Colonic mucosa (tissue), 4 donors: ENCODE measurements around the gene GMDS. TPM values are rescaled to one million over a fixed set of nuclear protein-coding genes. Genes with fewer than 3 reads are reported as not detected.

Experiments
- DNase-seq: peaks from one replicate; pipeline ENCODE4 v3.0.0-alpha.2; 2020
- H3K27ac ChIP-seq: fragments of 200-600 bp; one replicate; pipeline ENCODE4 v1.8.0; 2021
- H3K27me3 ChIP-seq: fragments of 200-600 bp; one replicate; pipeline ENCODE4 v1.8.0; 2021
- H3K36me3 ChIP-seq: fragments of 200-600 bp; one replicate; pipeline ENCODE4 v1.8.0; 2021
- H3K4me1 ChIP-seq: fragments of 200-600 bp; one replicate; pipeline ENCODE4 v1.8.0; 2021; ENCODE audit warnings: mild to moderate bottlenecking
- H3K4me3 ChIP-seq: fragments of 200-600 bp; one replicate; pipeline ENCODE4 v1.8.0; 2021
- H3K9ac ChIP-seq, 2 donors: one replicate each; pipeline ENCODE4 v1.7.0; 2013; ENCODE audit warnings: control low read depth in 2 of 2, low read depth in 2 of 2, low read length in 2 of 2
- H3K9me3 ChIP-seq: fragments of 200-600 bp; one replicate; pipeline ENCODE4 v1.8.0; 2021
- intact Hi-C: fragments of 100-400 bp; cut with DNase I; formaldehyde crosslinking; loops from one replicate; pipeline ENCODE4 v1.14.1; 2022
- total RNA-seq, 2 donors: library from RNA; stranded (reverse); fragmentation: NEBNext Ultra II Directional in 1 of 2; extraction: Animal tissue kit (Norgen Biotek cat#: 25700) in 1 of 2; gene quantifications; one replicate each; pipeline ENCODE4 v1.2.1, GENCODE V29; 2021
- TF ChIP-seq, protein P1 (sequence below): fragments of 200-600 bp; IDR thresholded peaks from one replicate; pipeline ENCODE4 v1.8.0; 2022; ENCODE audit warnings: antibody characterized with exemption, mild to moderate bottlenecking
- donor health status: healthy.
- donor health status: DM: no; HTN: no; CAD: no.
- donor health status: DM: no; HTN: no; CAD: no.

GMDS gene
- total RNA-seq, 2 donors from 2014 or later: 247 to 272 TPM

DNA sequence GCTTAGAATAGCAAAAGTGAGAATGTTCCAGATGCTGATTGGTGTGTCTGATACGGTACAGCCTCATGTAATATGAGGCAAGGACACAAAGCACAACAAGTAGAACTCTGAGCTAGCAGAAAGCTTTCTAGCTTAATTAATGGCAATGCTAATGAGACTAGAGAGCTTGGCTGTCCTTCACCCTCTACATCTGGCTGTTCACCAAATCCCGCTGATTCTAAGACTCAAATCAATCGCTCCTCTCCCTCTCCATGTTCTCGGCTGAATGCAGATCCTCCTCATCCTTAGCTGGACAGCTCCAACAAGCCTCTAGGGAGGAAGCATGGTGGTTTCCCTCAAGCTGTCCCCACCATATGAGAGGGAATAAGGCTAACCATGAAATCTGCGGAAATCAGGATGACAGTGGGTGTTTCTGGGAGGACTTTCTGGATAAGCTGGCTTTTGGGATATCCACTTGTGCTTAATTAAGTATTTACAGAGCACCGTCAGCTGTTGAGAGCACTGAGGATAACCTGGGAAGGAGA, 506.8 kb downstream of the GMDS start:
- TF ChIP-seq, protein P1, sequence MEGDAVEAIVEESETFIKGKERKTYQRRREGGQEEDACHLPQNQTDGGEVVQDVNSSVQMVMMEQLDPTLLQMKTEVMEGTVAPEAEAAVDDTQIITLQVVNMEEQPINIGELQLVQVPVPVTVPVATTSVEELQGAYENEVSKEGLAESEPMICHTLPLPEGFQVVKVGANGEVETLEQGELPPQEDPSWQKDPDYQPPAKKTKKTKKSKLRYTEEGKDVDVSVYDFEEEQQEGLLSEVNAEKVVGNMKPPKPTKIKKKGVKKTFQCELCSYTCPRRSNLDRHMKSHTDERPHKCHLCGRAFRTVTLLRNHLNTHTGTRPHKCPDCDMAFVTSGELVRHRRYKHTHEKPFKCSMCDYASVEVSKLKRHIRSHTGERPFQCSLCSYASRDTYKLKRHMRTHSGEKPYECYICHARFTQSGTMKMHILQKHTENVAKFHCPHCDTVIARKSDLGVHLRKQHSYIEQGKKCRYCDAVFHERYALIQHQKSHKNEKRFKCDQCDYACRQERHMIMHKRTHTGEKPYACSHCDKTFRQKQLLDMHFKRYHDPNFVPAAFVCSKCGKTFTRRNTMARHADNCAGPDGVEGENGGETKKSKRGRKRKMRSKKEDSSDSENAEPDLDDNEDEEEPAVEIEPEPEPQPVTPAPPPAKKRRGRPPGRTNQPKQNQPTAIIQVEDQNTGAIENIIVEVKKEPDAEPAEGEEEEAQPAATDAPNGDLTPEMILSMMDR: no peak
- Histone ChIP-seq H3K27me3 (no peaks in the 10 kb centered on the region), H3K36me3 (no peaks in the 10 kb centered on the region), H3K4me1 (no peaks in the 10 kb centered on the region), H3K9ac (no peak overlapping the region), H3K4me3 (no peak overlapping the region), H3K27ac (no peak overlapping the region), H3K9me3 (no peaks in the 10 kb centered on the region)
- intact Hi-C loops: no loop called here
- no peak for DNase-seq

DNA sequence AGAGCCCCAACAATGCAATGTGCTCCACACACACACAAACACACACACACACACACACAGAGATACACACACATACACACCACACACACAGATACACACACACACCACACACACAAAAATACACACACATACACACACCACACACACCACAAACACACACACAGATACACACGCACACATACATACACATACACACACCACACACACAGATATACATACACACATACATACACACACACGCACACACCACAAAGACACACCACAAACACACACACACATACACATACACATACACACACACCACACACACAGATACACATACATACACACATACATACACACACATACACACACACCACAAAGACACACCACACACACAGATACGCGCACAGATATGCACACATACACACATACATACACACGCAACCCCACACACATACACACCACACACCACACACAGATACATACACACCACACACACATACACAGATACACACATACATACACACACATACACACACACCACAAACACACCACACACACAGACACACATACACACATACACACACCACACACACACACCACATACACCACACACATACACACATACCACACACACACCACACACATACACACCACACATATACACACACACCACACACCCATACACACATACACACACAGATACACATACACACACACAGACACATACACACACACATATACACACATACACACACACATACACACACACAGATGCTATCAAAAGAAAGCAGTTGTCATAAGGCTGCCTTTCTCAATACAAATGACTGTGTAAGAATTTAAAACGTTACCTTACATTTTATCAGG, 507.7 kb downstream of the GMDS start:
- TF ChIP-seq, protein P1: no peak
- no peaks in the 10 kb centered on the region for H3K36me3 ChIP-seq

DNA sequence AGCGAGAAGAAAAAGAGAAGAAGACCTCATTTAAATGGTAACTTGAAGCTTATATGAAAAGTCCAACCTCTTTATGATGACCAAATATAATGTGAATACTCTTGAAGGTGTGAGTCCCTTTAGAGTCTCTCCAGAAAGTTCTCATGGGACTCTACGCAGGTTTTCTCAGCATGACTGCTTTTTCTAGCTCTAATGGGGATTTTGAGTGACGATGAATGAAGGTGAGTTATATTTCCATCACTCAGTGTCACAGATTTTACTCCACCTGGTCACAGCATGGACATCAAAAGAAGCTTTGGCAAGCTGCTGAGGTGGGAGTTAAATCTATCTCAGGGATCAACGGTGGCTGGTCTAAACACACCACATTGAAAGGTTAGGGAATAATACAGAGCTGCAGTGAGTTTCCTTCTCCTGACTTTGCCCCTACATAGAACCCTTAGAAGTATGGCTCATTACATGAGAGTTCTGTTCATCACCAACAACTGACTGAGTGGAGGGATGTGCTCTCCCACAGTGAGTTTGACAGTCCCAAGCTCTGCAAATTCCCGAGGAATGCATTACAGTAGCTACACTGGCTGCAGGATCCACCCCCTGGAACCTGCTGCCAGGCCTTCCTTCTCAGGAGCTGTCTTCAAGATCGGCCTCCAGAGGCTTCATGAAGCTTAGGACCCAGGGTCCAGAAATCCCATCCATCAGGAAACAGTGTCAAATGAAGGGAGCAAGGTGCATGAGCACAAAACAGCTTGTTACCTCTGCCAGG, 508.9 kb downstream of the GMDS start:
- Histone ChIP-seq H3K4me3 (no peak overlapping the region), H3K4me1 (no peaks in the 10 kb centered on the region), H3K27ac (no peak overlapping the region), H3K9ac (no peak overlapping the region), H3K36me3 (no peaks in the 10 kb centered on the region), H3K27me3 (no peaks in the 10 kb centered on the region), H3K9me3 (no peaks in the 10 kb centered on the region)
- intact Hi-C loops: no loop called here
- DNase-seq: no peak
- TF ChIP-seq, protein P1: no peak

More for the DNA sequence above, 507.7 kb downstream of the GMDS start:
- intact Hi-C loops: no loop called here
- H3K9me3 ChIP-seq: no peaks in the 10 kb centered on the region
- no peak for DNase-seq
- no peak overlapping the region for H3K4me3 ChIP-seq
- no peak overlapping the region for H3K9ac ChIP-seq
- H3K27me3 ChIP-seq: no peaks in the 10 kb centered on the region
- H3K27ac ChIP-seq: no peak overlapping the region
- no peaks in the 10 kb centered on the region for H3K4me1 ChIP-seq

DNA sequence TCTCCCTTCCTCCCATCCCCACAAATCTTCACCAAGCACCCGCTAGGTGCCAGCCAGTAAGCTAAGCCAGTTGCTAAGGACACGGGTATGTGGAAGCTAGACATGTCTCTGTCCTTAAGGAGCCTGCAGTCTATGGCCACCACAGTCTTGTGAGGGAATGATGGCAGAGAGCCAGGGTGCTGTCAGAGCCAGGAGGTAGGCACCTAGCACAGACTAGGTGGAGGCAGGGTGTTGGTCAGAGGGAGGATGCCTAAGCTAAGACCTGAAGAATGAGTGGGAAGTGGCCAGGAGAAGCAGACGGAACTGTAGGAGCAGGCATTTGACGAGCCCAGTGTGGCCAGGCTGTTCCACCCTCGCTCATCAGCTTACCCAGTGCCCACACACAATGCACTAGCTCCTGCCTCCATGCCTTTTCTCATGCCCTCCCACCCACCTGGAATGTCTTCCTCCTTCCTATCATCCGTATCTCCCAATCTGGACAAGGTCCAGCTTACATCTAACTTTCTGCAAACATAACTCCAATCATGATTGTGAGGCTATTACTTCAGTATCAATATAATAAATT, 510.1 kb downstream of the GMDS start:
- Histone ChIP-seq H3K9ac (no peak overlapping the region), H3K9me3 (no peaks in the 10 kb centered on the region), H3K27ac (no peak overlapping the region), H3K27me3 (no peaks in the 10 kb centered on the region), H3K36me3 (no peaks in the 10 kb centered on the region), H3K4me1 (no peaks in the 10 kb centered on the region), H3K4me3 (no peak overlapping the region)
- TF ChIP-seq, protein P1: no peak
- peak; percentile 31 for DNase-seq
- intact Hi-C loops: no loop called here

DNA sequence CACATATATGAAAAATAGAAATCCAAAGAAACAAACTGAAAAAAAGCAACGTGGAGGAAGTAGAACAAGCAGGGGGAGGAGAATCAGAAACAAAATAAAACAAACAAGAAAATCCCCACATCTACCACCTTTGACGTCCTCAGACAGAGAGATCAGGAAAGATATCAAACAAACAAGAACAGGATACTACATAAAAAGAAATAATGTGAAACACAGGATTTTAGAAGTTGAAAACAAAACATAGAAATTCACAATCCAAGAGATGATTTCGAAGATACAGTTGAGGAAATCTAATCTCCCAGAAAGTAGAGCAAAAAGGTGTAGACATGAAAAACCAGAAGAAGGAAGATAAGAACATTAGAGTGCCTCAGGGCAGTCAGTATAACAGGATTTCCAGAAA, 514.5 kb downstream of the GMDS start:
- Histone ChIP-seq H3K4me1 (no peaks in the 10 kb centered on the region), H3K36me3 (no peaks in the 10 kb centered on the region), H3K9ac (no peak overlapping the region), H3K9me3 (no peaks in the 10 kb centered on the region), H3K4me3 (no peak overlapping the region), H3K27me3 (no peaks in the 10 kb centered on the region), H3K27ac (no peak overlapping the region)
- intact Hi-C loops: no loop called here
- no peak for DNase-seq
- TF ChIP-seq, protein P1: no peak
